Nephron progenitor cell (in vitro differentiated cells): ENCODE data around the gene KIRREL1.
A peak's percentile ranks its signal among the peaks of the same experiment; 100 is the strongest.

ENCODE experiments used
- DNase-seq: peaks from one replicate; pipeline ENCODE4 v3.0.0; 2021
- H3K27ac Mint-ChIP-seq: 2 replicates; pipeline ENCODE4 v1.8.0; 2021; ENCODE audit warnings: mild to moderate bottlenecking, moderate library complexity, mixed read lengths
- H3K27me3 Mint-ChIP-seq: 2 replicates; pipeline ENCODE4 v1.8.0; 2021; ENCODE audit warnings: mild to moderate bottlenecking, low read depth, mixed read lengths; ENCODE audit not compliant: poor library complexity
- H3K36me3 Mint-ChIP-seq: 2 replicates; pipeline ENCODE4 v1.8.0; 2021; ENCODE audit warnings: low read depth, mixed read lengths
- H3K4me1 Mint-ChIP-seq: 2 replicates; pipeline ENCODE4 v1.8.0; 2021; ENCODE audit warnings: mixed read lengths
- H3K4me3 Mint-ChIP-seq: 2 replicates; pipeline ENCODE4 v1.8.0; 2021; ENCODE audit warnings: mild to moderate bottlenecking, moderate library complexity, mixed read lengths
- H3K9me3 Mint-ChIP-seq: 2 replicates; pipeline ENCODE4 v1.8.0; 2021; ENCODE audit warnings: mild to moderate bottlenecking, moderate library complexity, mixed read lengths
- TF ChIP-seq, protein P1 (sequence below): fragments of 200-600 bp; sonication (generic); IDR thresholded peaks from 2 replicates; pipeline ENCODE4 v1.5.0; 2021; ENCODE audit warnings: antibody characterized with exemption

Gene KIRREL1

DNA sequence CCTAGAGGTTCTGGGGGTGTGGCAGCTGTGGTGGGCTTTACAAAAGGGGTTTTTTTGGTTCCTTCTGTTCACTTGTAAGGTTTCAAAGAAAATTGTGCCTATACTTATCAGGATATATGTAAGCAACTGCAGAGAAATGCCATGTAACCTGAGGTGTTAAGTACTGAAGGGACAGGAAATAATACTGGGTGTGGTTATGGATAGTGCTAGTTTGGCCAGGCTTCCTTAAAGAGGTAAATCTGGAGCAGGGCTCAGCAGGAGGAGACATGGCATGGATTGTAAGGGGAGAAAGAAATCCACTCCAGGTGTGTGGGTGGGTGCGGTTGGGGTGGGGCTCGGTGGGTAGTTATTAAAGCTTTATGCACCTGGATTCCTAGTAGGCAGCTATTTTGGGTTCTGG, 28.3 kb downstream of the KIRREL1 start:
- Mint-ChIP-seq H3K27ac (no peak overlapping the region), H3K4me3 (no peak overlapping the region), H3K27me3 (no peaks in the 10 kb centered on the region), H3K36me3 (peaks cover 8% of the 10 kb centered on the region), H3K9me3 (no peaks in the 10 kb centered on the region), H3K4me1 (peaks cover 98% of the 10 kb centered on the region)
- TF ChIP-seq, protein P1, sequence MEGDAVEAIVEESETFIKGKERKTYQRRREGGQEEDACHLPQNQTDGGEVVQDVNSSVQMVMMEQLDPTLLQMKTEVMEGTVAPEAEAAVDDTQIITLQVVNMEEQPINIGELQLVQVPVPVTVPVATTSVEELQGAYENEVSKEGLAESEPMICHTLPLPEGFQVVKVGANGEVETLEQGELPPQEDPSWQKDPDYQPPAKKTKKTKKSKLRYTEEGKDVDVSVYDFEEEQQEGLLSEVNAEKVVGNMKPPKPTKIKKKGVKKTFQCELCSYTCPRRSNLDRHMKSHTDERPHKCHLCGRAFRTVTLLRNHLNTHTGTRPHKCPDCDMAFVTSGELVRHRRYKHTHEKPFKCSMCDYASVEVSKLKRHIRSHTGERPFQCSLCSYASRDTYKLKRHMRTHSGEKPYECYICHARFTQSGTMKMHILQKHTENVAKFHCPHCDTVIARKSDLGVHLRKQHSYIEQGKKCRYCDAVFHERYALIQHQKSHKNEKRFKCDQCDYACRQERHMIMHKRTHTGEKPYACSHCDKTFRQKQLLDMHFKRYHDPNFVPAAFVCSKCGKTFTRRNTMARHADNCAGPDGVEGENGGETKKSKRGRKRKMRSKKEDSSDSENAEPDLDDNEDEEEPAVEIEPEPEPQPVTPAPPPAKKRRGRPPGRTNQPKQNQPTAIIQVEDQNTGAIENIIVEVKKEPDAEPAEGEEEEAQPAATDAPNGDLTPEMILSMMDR = no peak
- no peak for DNase-seq

DNA sequence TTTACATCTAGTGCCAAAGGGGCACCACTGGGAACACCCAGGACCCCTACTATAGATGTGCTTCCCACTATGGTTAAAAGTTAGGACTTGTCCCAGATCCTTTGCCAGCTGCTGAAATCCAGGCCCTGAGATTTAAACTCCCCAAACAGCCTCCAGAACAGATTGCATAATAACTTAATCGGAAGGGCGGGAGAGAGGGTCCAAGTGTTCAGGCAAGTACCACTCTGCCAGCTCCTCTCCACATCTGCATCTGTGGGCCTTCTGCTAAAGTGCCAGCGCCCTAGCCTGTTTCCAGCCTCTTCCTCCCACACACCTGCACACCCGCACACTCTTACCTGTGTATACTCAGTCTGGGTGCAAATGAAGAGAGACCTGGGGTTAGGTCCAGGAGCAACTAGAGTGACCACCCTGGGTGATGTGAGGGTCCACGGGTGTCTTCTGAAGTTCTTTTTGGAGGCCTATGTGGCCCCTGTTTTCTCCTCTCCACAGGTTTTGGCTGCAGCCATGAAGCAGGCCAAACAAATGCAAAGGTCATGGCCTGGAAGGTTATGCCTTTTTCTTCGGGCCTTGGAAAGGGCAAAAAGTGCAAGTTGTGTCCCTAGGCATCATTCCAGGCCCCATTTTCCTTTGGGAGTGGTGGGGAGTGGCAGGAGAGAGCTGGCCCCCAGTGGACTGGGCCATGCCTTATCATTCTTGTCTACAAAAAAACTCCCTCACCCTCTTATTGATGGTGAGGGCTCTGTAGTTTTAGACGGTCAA, 29.3 kb downstream of the KIRREL1 start:
- TF ChIP-seq, protein P1 = no peak
- Mint-ChIP-seq H3K4me1 (peaks cover 98% of the 10 kb centered on the region), H3K36me3 (peaks cover 8% of the 10 kb centered on the region), H3K4me3 (no peak overlapping the region), H3K27ac (peak overlapping the region; percentile 81), H3K27me3 (no peaks in the 10 kb centered on the region), H3K9me3 (no peaks in the 10 kb centered on the region)
- DNase-seq = no peak

DNA sequence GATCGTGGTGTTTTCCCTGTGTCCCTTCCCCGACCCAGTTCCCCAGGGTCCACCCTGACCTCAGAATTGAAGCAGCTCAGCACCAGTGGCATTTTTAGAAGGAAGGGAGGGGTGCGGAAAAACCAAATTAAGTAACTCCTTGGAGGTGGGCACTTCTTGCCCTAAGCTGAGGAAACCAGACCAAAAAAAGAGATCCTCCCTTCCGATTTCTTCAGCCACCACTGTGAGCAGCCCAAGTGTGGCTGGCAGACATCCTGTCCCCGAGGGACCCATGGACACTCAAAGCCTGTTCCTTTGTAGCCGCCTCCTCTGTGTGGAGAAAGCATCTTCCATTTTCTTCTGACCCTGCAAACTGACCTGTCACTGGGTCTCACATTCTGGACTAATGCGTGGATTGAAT, 31.3 kb downstream of the KIRREL1 start:
- Mint-ChIP-seq H3K36me3 (peaks cover 12% of the 10 kb centered on the region), H3K27ac (peak overlapping the region; percentile 90), H3K4me1 (peaks cover 83% of the 10 kb centered on the region), H3K27me3 (no peaks in the 10 kb centered on the region), H3K9me3 (no peaks in the 10 kb centered on the region), H3K4me3 (peak overlapping the region; percentile 10)
- TF ChIP-seq, protein P1 = no peak
- no peak for DNase-seq

DNA sequence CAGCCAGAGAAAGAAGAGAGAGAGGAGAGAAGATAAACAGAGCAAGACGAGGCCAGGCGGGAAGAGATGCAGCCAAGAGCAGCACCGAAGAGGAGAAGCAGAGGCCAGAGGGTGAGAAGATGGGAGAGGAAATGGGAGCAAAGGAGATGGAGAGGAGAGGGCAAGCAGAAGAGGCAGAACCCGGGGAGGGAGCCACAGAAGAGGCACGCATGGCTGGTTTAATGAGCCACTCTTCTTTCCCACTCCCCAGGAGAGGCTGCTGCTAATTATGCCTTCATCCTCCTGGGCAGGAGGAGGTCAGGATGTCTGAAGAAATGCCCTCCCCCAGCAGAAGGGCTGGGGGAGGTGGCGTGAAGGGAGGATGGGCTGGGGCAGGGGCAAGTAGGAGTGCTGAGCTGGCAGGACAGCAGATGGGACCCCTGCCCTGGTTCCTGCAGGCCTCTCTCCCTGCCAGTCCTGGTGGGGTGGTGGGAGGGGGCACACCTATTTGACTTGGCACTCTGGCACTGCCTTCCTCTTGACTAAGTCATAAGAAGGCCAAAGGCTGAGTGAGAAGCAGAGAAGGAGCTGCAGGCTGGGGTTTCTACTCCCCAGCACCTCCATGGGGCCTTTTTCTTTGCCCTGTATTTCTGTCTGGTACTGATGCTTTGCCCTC, 32.3 kb downstream of the KIRREL1 start:
- peaks cover 16% of the 10 kb centered on the region for H3K36me3 Mint-ChIP-seq
- peak; percentile 36 for DNase-seq
- H3K4me3 Mint-ChIP-seq = peak overlapping the region; percentile 10
- peaks cover 73% of the 10 kb centered on the region for H3K4me1 Mint-ChIP-seq
- no peaks in the 10 kb centered on the region for H3K27me3 Mint-ChIP-seq
- peak overlapping the region; percentile 90 for H3K27ac Mint-ChIP-seq
- TF ChIP-seq, protein P1 = no peak
- no peaks in the 10 kb centered on the region for H3K9me3 Mint-ChIP-seq

DNA sequence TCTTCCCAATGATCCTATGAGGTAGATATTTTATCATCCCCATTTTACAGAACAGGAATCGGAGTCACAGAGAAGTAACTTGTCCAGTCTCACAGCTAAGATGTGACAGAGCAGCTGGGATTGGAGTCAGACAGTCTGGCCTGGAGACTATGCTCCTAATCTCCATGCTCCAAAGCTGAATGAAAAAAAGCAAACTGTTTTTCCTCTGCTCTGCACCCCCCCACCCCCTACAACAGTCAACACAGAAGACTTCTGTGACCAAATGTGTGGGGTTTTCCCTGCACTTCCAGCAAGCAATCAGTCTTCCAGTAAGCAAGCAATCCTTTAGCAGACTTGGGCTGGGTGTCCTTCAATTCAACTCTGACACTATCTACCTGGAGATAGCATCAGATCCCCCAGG, 33.2 kb downstream of the KIRREL1 start:
- H3K36me3 Mint-ChIP-seq = peaks cover 25% of the 10 kb centered on the region
- TF ChIP-seq, protein P1 = no peak
- H3K9me3 Mint-ChIP-seq = no peaks in the 10 kb centered on the region
- peak overlapping the region; percentile 80 for H3K27ac Mint-ChIP-seq
- peaks cover 64% of the 10 kb centered on the region for H3K4me1 Mint-ChIP-seq
- DNase-seq = no peak
- H3K27me3 Mint-ChIP-seq = no peaks in the 10 kb centered on the region
- no peak overlapping the region for H3K4me3 Mint-ChIP-seq

DNA sequence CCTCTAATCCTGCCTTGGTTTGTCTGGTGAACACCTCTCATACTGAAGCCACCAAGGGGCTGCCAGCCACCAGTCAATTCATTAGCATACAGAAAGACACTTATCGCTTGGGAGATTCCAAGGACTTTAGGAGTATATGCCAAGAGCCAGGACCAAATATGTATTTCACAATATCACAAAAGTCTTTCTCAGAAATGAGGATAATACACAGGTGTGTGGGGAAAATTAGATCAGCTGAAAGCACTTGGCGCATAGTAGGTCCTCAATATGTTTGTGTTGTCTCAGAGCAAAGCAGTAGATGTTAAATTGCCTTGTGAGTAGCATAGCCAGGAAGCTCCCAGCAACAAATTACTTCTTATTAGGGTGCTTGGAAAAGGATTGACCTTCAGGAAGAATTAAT, 34.1 kb downstream of the KIRREL1 start:
- peaks cover 34% of the 10 kb centered on the region for H3K36me3 Mint-ChIP-seq
- TF ChIP-seq, protein P1 = no peak
- DNase-seq = no peak
- no peak overlapping the region for H3K4me3 Mint-ChIP-seq
- no peak overlapping the region for H3K27ac Mint-ChIP-seq
- no peaks in the 10 kb centered on the region for H3K9me3 Mint-ChIP-seq
- peaks cover 64% of the 10 kb centered on the region for H3K4me1 Mint-ChIP-seq
- no peaks in the 10 kb centered on the region for H3K27me3 Mint-ChIP-seq
